Measurements from ENCODE around the gene SUCLG2.

Gene SUCLG2

DNA sequence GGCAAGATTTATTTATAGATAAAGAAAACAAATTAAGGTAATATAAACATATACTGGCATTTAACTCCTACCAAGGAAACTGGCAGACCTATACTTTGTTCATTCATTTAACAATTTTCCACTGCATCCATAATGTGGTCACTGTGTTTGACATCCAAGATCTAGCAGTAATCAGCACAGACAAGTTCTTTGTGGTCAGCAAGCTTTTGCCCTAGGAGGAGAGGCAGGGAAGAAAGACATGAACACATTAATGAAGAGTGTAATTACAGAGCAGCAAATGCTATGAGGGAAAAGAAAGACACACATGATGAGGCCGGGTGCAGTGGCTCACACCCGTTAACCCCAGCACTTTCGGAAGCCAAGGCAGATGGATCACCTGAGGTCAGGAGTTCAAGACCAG, 34.4 kb downstream of the SUCLG2 start:
- Histone ChIP-seq H3K79me2 (ENCODE audit: control insufficient read depth, insufficient read depth, low read length) (no peaks in the 10 kb centered on the region), H4K5ac (ENCODE audit: low read length) (no peak overlapping the region), H2BK120ac (ENCODE audit: low read depth, low read length) (no peak overlapping the region), H3K23ac (ENCODE audit: low read length) (no peak overlapping the region), H3K79me1 (ENCODE audit: low read length) (no peaks in the 10 kb centered on the region), H3K4me2 (ENCODE audit: low read length) (no peak overlapping the region), H3K4me3 (ENCODE audit: low read length) (no peak overlapping the region), H3K36me3 (ENCODE audit: control insufficient read depth, insufficient read depth, low read length) (no peaks in the 10 kb centered on the region), H3K4me1 (ENCODE audit: control insufficient read depth, low read depth, low read length) (no peaks in the 10 kb centered on the region), H4K8ac (ENCODE audit: low read depth, low read length) (no peak overlapping the region), H2BK15ac (replicated peaks; ENCODE audit: low read depth) (no peak overlapping the region), H3K56ac (ENCODE audit: low read length) (no peak overlapping the region), H3K18ac (ENCODE audit: low read length) (no peak overlapping the region), H3K27ac (ENCODE audit: low read depth, low read length) (no peak overlapping the region), H3K27me3 (ENCODE audit: insufficient read depth, low read length, poor library complexity) (no peaks in the 10 kb centered on the region), H2AK5ac (ENCODE audit: low read length) (no peak overlapping the region), H3K4ac (ENCODE audit: low read depth, low read length) (no peak overlapping the region), H2BK5ac (ENCODE audit: low read length) (no peak overlapping the region), H3K9ac (ENCODE audit: low read length) (no peak overlapping the region)
- no peak for DNase-seq
- no CpG with 5 or more reads among the region's 3 CpGs for WGBS (ENCODE audit: extremely low coverage, insufficient coverage, low lambda C conversion rate)

DNA sequence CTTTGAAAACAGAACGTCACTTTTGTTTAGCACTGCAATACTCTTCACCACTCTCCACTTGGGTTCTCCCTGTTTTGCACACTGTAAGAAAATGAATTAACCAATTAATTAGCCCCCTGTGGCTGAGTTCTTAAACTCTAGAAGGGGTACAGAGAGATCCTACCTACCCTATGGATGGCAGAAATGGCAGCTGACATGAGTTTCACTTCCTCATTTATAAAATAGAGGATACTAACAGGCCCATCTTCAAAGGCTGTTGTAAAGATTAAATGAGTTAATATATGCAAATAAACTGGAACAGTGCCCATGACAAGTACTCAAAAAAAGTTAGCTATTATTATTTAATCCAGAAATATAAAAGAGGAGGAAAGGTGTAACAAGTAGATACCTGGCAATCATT, 36.9 kb downstream of the SUCLG2 start:
- Histone ChIP-seq H3K56ac (ENCODE audit: low read length) (no peak overlapping the region), H3K4me3 (ENCODE audit: low read length) (no peak overlapping the region), H3K23ac (ENCODE audit: low read length) (no peak overlapping the region), H3K27ac (ENCODE audit: low read depth, low read length) (no peak overlapping the region), H4K8ac (ENCODE audit: low read depth, low read length) (no peak overlapping the region), H3K4me1 (ENCODE audit: control insufficient read depth, low read depth, low read length) (peaks cover 6% of the 10 kb centered on the region), H3K9ac (ENCODE audit: low read length) (no peak overlapping the region), H3K4me2 (ENCODE audit: low read length) (no peak overlapping the region), H3K36me3 (ENCODE audit: control insufficient read depth, insufficient read depth, low read length) (no peaks in the 10 kb centered on the region), H3K79me2 (ENCODE audit: control insufficient read depth, insufficient read depth, low read length) (no peaks in the 10 kb centered on the region), H2BK5ac (ENCODE audit: low read length) (no peak overlapping the region), H2AK5ac (ENCODE audit: low read length) (no peak overlapping the region), H2BK15ac (replicated peaks; ENCODE audit: low read depth) (no peak overlapping the region), H3K27me3 (ENCODE audit: insufficient read depth, low read length, poor library complexity) (no peaks in the 10 kb centered on the region), H3K79me1 (ENCODE audit: low read length) (no peaks in the 10 kb centered on the region), H3K4ac (ENCODE audit: low read depth, low read length) (no peak overlapping the region), H4K5ac (ENCODE audit: low read length) (no peak overlapping the region), H3K18ac (ENCODE audit: low read length) (no peak overlapping the region), H2BK120ac (ENCODE audit: low read depth, low read length) (no peak overlapping the region)
- DNase-seq = no peak
- WGBS (ENCODE audit: extremely low coverage, insufficient coverage, low lambda C conversion rate) = no CpG with 5 or more reads among the region's 1 CpG

DNA sequence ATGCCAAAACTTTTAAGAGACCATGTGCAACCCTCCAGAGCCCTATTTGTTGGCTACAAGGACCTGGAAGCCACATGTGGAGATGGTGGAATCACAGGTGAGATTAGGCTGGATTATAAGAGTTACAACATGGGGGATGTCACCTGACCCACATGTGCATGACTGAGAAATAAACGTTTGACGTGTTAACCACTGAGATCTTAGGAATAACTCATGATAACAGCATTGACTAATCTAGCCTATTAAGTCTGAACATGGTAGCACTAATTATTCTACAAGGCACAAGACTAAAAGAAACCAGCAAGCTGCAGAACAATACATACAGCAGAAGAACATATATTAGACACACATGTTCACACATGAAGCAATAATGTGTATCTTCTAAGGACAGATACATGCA, 38.4 kb downstream of the SUCLG2 start:
- Histone ChIP-seq H3K27me3 (ENCODE audit: insufficient read depth, low read length, poor library complexity) (no peaks in the 10 kb centered on the region), H4K5ac (ENCODE audit: low read length) (no peak overlapping the region), H3K36me3 (ENCODE audit: control insufficient read depth, insufficient read depth, low read length) (no peaks in the 10 kb centered on the region), H3K9ac (ENCODE audit: low read length) (no peak overlapping the region), H2BK120ac (ENCODE audit: low read depth, low read length) (no peak overlapping the region), H3K4me2 (ENCODE audit: low read length) (no peak overlapping the region), H3K4ac (ENCODE audit: low read depth, low read length) (no peak overlapping the region), H3K4me1 (ENCODE audit: control insufficient read depth, low read depth, low read length) (peaks cover 6% of the 10 kb centered on the region), H2AK5ac (ENCODE audit: low read length) (no peak overlapping the region), H3K4me3 (ENCODE audit: low read length) (no peak overlapping the region), H3K79me2 (ENCODE audit: control insufficient read depth, insufficient read depth, low read length) (no peaks in the 10 kb centered on the region), H3K18ac (ENCODE audit: low read length) (no peak overlapping the region), H2BK5ac (ENCODE audit: low read length) (no peak overlapping the region), H3K27ac (ENCODE audit: low read depth, low read length) (no peak overlapping the region), H3K79me1 (ENCODE audit: low read length) (no peaks in the 10 kb centered on the region), H4K8ac (ENCODE audit: low read depth, low read length) (no peak overlapping the region), H2BK15ac (replicated peaks; ENCODE audit: low read depth) (no peak overlapping the region), H3K23ac (ENCODE audit: low read length) (no peak overlapping the region), H3K56ac (ENCODE audit: low read length) (no peak overlapping the region)
- DNase-seq = no peak
- WGBS (ENCODE audit: extremely low coverage, insufficient coverage, low lambda C conversion rate) = no CpG with 5 or more reads among the region's 2 CpGs

DNA sequence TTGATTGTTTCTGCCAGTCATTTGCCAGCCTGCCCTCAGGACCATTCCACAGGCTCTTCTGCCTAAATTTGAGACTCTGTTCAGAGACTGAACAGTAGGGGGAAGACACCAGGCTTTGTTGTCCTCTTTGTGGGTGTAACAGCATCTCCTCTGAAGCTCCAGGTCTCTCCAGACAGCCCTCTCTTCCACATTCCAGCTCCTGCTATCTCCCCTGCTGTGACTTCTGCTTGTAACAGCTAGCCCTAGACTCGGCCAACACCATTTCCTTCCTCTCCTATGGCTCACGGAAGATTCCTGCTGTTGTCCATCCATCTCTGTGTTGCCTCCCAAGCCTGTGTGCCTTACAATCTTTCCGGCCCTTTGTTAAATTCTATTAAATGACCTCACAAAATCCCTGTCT, 40.2 kb downstream of the SUCLG2 start:
- Histone ChIP-seq H4K8ac (ENCODE audit: low read depth, low read length) (no peak overlapping the region), H3K23ac (ENCODE audit: low read length) (no peak overlapping the region), H3K56ac (ENCODE audit: low read length) (no peak overlapping the region), H3K9ac (ENCODE audit: low read length) (no peak overlapping the region), H3K4me3 (ENCODE audit: low read length) (no peak overlapping the region), H4K5ac (ENCODE audit: low read length) (no peak overlapping the region), H2BK120ac (ENCODE audit: low read depth, low read length) (no peak overlapping the region), H2BK15ac (replicated peaks; ENCODE audit: low read depth) (no peak overlapping the region), H3K27ac (ENCODE audit: low read depth, low read length) (no peak overlapping the region), H3K27me3 (ENCODE audit: insufficient read depth, low read length, poor library complexity) (no peaks in the 10 kb centered on the region), H3K4ac (ENCODE audit: low read depth, low read length) (no peak overlapping the region), H3K4me1 (ENCODE audit: control insufficient read depth, low read depth, low read length) (peaks cover 6% of the 10 kb centered on the region), H3K36me3 (ENCODE audit: control insufficient read depth, insufficient read depth, low read length) (no peaks in the 10 kb centered on the region), H3K4me2 (ENCODE audit: low read length) (no peak overlapping the region), H3K18ac (ENCODE audit: low read length) (no peak overlapping the region), H2BK5ac (ENCODE audit: low read length) (no peak overlapping the region), H3K79me1 (ENCODE audit: low read length) (no peaks in the 10 kb centered on the region), H2AK5ac (ENCODE audit: low read length) (no peak overlapping the region), H3K79me2 (ENCODE audit: control insufficient read depth, insufficient read depth, low read length) (no peaks in the 10 kb centered on the region)
- WGBS (ENCODE audit: extremely low coverage, insufficient coverage, low lambda C conversion rate) = no CpG with 5 or more reads among the region's 3 CpGs
- peak; percentile 87 for DNase-seq

DNA sequence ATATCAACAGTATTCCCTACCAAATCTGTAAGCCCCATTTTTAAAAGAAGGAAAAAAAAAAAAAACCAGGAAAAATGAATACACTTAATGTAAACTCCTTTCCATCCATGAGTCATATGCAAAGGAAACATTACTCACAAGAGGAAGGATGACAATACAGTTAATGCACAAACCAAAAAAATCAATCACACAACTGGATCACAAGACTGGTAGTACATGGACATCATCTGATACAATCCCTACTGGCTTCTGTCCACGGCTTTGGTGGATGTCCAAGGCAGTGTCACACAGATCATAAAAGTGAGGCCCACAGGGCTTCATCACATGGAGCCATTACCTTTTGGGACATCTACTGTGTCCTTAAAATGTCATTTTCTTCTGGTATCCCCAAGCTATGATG, 44.0 kb downstream of the SUCLG2 start:
- Histone ChIP-seq H2AK5ac (ENCODE audit: low read length) (no peak overlapping the region), H2BK15ac (replicated peaks; ENCODE audit: low read depth) (no peak overlapping the region), H3K36me3 (ENCODE audit: control insufficient read depth, insufficient read depth, low read length) (no peaks in the 10 kb centered on the region), H3K27me3 (ENCODE audit: insufficient read depth, low read length, poor library complexity) (no peaks in the 10 kb centered on the region), H2BK5ac (ENCODE audit: low read length) (no peak overlapping the region), H3K23ac (ENCODE audit: low read length) (no peak overlapping the region), H3K79me2 (ENCODE audit: control insufficient read depth, insufficient read depth, low read length) (no peaks in the 10 kb centered on the region), H3K56ac (ENCODE audit: low read length) (no peak overlapping the region), H3K79me1 (ENCODE audit: low read length) (no peaks in the 10 kb centered on the region), H3K4me3 (ENCODE audit: low read length) (no peak overlapping the region), H3K4me2 (ENCODE audit: low read length) (no peak overlapping the region), H3K27ac (ENCODE audit: low read depth, low read length) (no peak overlapping the region), H3K4me1 (ENCODE audit: control insufficient read depth, low read depth, low read length) (peaks cover 6% of the 10 kb centered on the region), H4K5ac (ENCODE audit: low read length) (no peak overlapping the region), H3K18ac (ENCODE audit: low read length) (no peak overlapping the region), H3K4ac (ENCODE audit: low read depth, low read length) (no peak overlapping the region), H4K8ac (ENCODE audit: low read depth, low read length) (no peak overlapping the region), H3K9ac (ENCODE audit: low read length) (no peak overlapping the region), H2BK120ac (ENCODE audit: low read depth, low read length) (no peak overlapping the region)
- no peak for DNase-seq
- no CpG with 5 or more reads among the region's 1 CpG for WGBS (ENCODE audit: extremely low coverage, insufficient coverage, low lambda C conversion rate)

DNA sequence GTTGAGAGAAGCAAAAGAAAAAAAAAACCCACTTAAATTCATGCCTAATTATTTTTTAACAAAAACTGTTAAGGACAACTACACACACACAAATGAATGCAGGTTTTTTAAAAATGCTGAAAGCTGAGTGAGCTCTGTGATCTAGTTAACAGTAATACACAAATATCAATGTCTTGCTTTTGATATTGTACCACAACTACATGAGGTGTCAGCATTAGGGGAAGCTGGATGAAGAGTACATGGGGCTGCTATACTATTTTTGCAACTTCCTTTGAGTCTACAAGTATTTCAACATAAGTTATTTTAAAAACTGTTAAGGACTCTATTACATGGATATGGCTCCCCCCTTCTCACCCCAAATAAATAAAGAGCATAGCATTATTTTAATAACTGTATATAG, 44.7 kb downstream of the SUCLG2 start:
- Histone ChIP-seq H3K79me1 (ENCODE audit: low read length) (no peaks in the 10 kb centered on the region), H4K5ac (ENCODE audit: low read length) (no peak overlapping the region), H3K4ac (ENCODE audit: low read depth, low read length) (no peak overlapping the region), H3K56ac (ENCODE audit: low read length) (no peak overlapping the region), H3K79me2 (ENCODE audit: control insufficient read depth, insufficient read depth, low read length) (no peaks in the 10 kb centered on the region), H3K9ac (ENCODE audit: low read length) (no peak overlapping the region), H3K23ac (ENCODE audit: low read length) (no peak overlapping the region), H3K18ac (ENCODE audit: low read length) (no peak overlapping the region), H3K36me3 (ENCODE audit: control insufficient read depth, insufficient read depth, low read length) (no peaks in the 10 kb centered on the region), H3K4me2 (ENCODE audit: low read length) (no peak overlapping the region), H3K4me3 (ENCODE audit: low read length) (no peak overlapping the region), H3K4me1 (ENCODE audit: control insufficient read depth, low read depth, low read length) (peaks cover 6% of the 10 kb centered on the region), H3K27me3 (ENCODE audit: insufficient read depth, low read length, poor library complexity) (no peaks in the 10 kb centered on the region), H3K27ac (ENCODE audit: low read depth, low read length) (no peak overlapping the region), H4K8ac (ENCODE audit: low read depth, low read length) (no peak overlapping the region), H2AK5ac (ENCODE audit: low read length) (no peak overlapping the region), H2BK5ac (ENCODE audit: low read length) (no peak overlapping the region), H2BK120ac (ENCODE audit: low read depth, low read length) (no peak overlapping the region), H2BK15ac (replicated peaks; ENCODE audit: low read depth) (no peak overlapping the region)
- DNase-seq = no peak
